Measurements from ENCODE around the gene RNU2-63P.
"Not testable (repeated sequence)": the region's sequence is repeated elsewhere in the genome, so short reads cannot be mapped to it uniquely, and the experiment has no call there.

RNU2-63P gene

DNA sequence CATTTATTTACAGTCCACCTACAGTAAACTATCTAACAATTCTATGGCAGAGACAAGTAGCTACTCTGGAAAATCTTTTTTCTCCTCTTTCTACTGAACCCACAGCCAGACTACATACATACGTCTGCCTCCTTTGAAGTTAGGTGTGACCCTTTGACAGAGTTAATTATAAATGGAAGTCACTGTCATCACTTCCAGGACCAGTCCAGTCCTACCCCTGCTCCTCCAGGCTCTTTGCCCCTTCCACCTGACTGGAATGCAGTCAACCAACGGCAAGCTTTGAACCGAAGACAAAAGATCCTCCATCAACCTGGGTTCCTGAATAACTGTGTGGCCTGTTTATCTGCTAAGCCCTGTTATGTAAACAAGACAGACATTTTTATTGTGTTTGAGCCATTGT is 35.2 kb downstream of the RNU2-63P start:
- DNase-seq (ENCODE audit: low spot score), result not testable (repeated sequence)

DNA sequence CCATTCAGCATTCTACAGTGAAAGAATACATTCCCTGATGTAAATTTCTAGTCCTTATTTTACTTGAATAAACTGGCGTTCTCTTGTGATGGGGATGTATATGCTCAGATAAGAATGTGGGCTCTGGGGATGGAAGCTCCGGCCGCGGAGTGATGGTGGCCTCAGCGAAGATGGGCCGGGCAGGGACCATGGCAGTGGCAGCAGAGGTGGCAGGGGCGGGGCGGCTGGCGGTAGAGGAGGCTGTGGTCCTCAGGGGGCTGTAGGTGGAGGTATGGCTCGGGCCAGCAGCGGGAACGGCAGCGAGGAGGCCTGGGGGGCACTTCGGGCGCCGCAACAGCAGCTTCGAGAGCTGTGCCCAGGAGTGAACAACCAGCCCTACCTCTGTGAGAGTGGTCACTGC is 44.0 kb downstream of the RNU2-63P start:
- not testable (repeated sequence) for DNase-seq (ENCODE audit: low spot score)

Measured in kidney capillary endothelial cell (primary cell).